H1 (cell line): Measurements from ENCODE around the gene CCDC88C. TPM values are rescaled to one million over a fixed set of nuclear protein-coding genes. Genes with fewer than 3 reads are reported as not detected.

ENCODE experiments used
- ASH2L ChIP-seq: fragments of 200-600, 300-600 bp; sonication (generic); IDR thresholded peaks from one replicate; pipeline ENCODE4 v1.7.1; 2017; ENCODE audit warnings: low read length
- ATF3 ChIP-seq: IDR thresholded peaks from 2 replicates; pipeline ENCODE4 v1.6.1; 2011; ENCODE audit warnings: low read depth, mild to moderate bottlenecking, low read length; ENCODE audit not compliant: insufficient read depth
- EGR1 ChIP-seq: IDR thresholded peaks from 2 replicates; pipeline ENCODE4 v1.6.1; 2011; ENCODE audit warnings: low read depth, low read length, borderline replicate concordance
- JUND ChIP-seq: IDR thresholded peaks from 2 replicates; pipeline ENCODE4 v1.6.1; 2011; ENCODE audit warnings: mild to moderate bottlenecking, improper control_type of control experiment, low read length
- MAX ChIP-seq: IDR thresholded peaks from 2 replicates; pipeline ENCODE4 v1.6.1; 2012; ENCODE audit warnings: inconsistent platforms
- NRF1 ChIP-seq: IDR thresholded peaks from 2 replicates; pipeline ENCODE4 v1.6.1; 2011; ENCODE audit warnings: mild to moderate bottlenecking, low read depth, low read length, improper control_type of control experiment
- RBBP5 ChIP-seq: IDR thresholded peaks from 2 replicates; pipeline ENCODE4 v1.7.1; 2012; ENCODE audit warnings: low read depth, mild to moderate bottlenecking, inconsistent platforms, low read length, moderate library complexity, borderline replicate concordance
- SAP30 ChIP-seq: fragments of 300-600 bp; sonication (generic); IDR thresholded peaks from 2 replicates; pipeline ENCODE4 v1.7.1; 2012; ENCODE audit warnings: low read length, moderate library complexity, mild to moderate bottlenecking, inconsistent platforms; ENCODE audit not compliant: insufficient read depth, insufficient replicate concordance
- SIN3A ChIP-seq, 2 experiments: IDR thresholded peaks in 1 of 2; conservative IDR thresholded peaks in 1 of 2; 2 replicates each; pipeline ENCODE4 v1.6.1; 2011 to 2012; ENCODE audit warnings: low read length in 2 of 2, improper control_type of control experiment in 1 of 2, low read depth in 1 of 2, mild to moderate bottlenecking in 1 of 2
- SP4 ChIP-seq: IDR thresholded peaks from 2 replicates; pipeline ENCODE4 v1.6.1; 2012; ENCODE audit warnings: low read length, inconsistent platforms
- USF2 ChIP-seq: IDR thresholded peaks from 2 replicates; pipeline ENCODE4 v1.6.1; 2011; ENCODE audit warnings: low read length, improper control_type of control experiment
- polyA plus RNA-seq, 7 experiments: library from polyadenylated mRNA; depleted of rRNA in 3 of 7; stranded (reverse) in 5 of 7; unstranded in 2 of 7; fragments of >200 nt in 5 of 7; fragments of 200-250 nt in 2 of 7; gene quantifications; 1 replicate in 5 of 7; 2 replicates in 1 of 7; 4 replicates in 1 of 7; pipeline versions ENCODE4 v1.2.1 to v1.2.3, GENCODE V29; 2011 to 2013; ENCODE audit warnings: missing spikeins in 2 of 7, mixed read lengths in 2 of 7
- total RNA-seq: library from RNA; stranded (reverse); fragmentation: NEBNext Ultra II Directional; extraction: Animal tissue kit (Norgen Biotek cat#: 25700); gene quantifications from 2 replicates; pipeline ENCODE4 v1.2.1, GENCODE V29; 2021

The CCDC88C gene
- total and polyA plus RNA-seq, 2 of the 8 experiments (the other 6 are each of a cell fraction or from before 2014, with no cell fraction given): 10.3 to 57.7 TPM

- TF ChIP-seq USF2 (no peak), SAP30 (no peak), JUND (no peak), ASH2L (no peak), EGR1 (no peak), SIN3A (conservative IDR thresholded peaks at IDR 0.05 in 1 of 2, IDR thresholded peaks at IDR 0.05 in 1 of 2; ENCODE audit: low read depth in 1 of 2, low read length in 2 of 2) (no peak), SP4 (no peak), NRF1 (no peak), RBBP5 (no peak), MAX (no peak), ATF3 (no peak)
Observed at GRCh38 chr14:91405241-91405721, 12.3 kb downstream of the CCDC88C start (continued).
